Psoas muscle (tissue), 8 donors: ENCODE data around the gene MPLKIP. TPM values are rescaled to one million over a fixed set of nuclear protein-coding genes. Genes with fewer than 3 reads are reported as not detected.

Source experiments
- ATAC-seq, 4 donors: fragments of 200-7000 bp; cut with Tn5 transposase; one replicate each; pipeline ENCODE4 v1.9.1; 2020; ENCODE audit warnings: moderate library complexity in 3 of 4, mild to moderate bottlenecking in 2 of 4
- DNase-seq, 2 donors: peaks; one replicate each; pipeline ENCODE4 v3.0.0-alpha.2; 2020
- H3K27ac ChIP-seq: fragments of 200-600 bp; one replicate; pipeline ENCODE4 v1.8.0; 2022
- H3K27me3 ChIP-seq, 3 donors: fragments of 200-600 bp in 1 of 3; one replicate each; pipeline versions ENCODE4 v1.6.1 to v1.8.0; 2013 to 2022; ENCODE audit warnings: low read length in 2 of 3, mild to moderate bottlenecking in 2 of 3, moderate library complexity in 1 of 3; ENCODE audit not compliant: insufficient read depth in 3 of 3
- H3K36me3 ChIP-seq, 2 donors: fragments of 200-600 bp in 1 of 2; one replicate each; pipeline versions ENCODE4 v1.6.1 to v1.8.0; 2013 to 2022; ENCODE audit warnings: low read depth in 1 of 2, mild to moderate bottlenecking in 1 of 2, moderate library complexity in 1 of 2; ENCODE audit not compliant: insufficient read depth in 1 of 2
- H3K4me1 ChIP-seq: fragments of 200-600 bp; one replicate; pipeline ENCODE4 v1.8.0; 2022
- H3K4me3 ChIP-seq: fragments of 200-600 bp; one replicate; pipeline ENCODE4 v1.8.0; 2022; ENCODE audit warnings: mild to moderate bottlenecking
- H3K9me3 ChIP-seq: fragments of 200-600 bp; one replicate; pipeline ENCODE4 v1.8.0; 2022
- CTCF ChIP-seq: fragments of 200-600 bp; IDR thresholded peaks from one replicate; pipeline ENCODE4 v1.8.0; 2022; ENCODE audit warnings: antibody characterized with exemption
- whole genome bisulfite sequencing, 3 donors: extraction: QIAGEN DNeasy Blood & Tissue Kit; methylation state at CpG; one replicate each; pipeline versions ENCODE4 v1.1.6 to v1.1.7; 2013; 5-methylcytosine and 5-hydroxymethylcytosine counted together
- intact Hi-C, 2 donors: fragments of 100-400 bp; cut with DNase I; formaldehyde crosslinking; loops; one replicate each; pipeline versions ENCODE4 v1.11.0 to v1.14.2; 2022
- polyA plus RNA-seq, 3 donors: library from polyadenylated mRNA; stranded (reverse); fragments of 200-250 nt; gene quantifications; one replicate each; pipeline ENCODE4 v1.2.3, GENCODE V29; 2013
- total RNA-seq, 4 donors: library from RNA; stranded (reverse); fragmentation: NEBNext Ultra II Directional in 2 of 4; extraction: Animal tissue kit (Norgen Biotek cat#: 25700) in 2 of 4; gene quantifications; one replicate each; pipeline versions ENCODE4 v1.2.1 to v1.2.4, GENCODE V29; 2021 to 2023
- donor health status: healthy with polysubstance abuse.
- donor health status: DM: no; HTN: no; CAD: no; lungs with moderate emphysema.
- donor health status: Bipolar disorder and iron deficiency.
- donor health status: healthy.
- donor health status: DM: yes; HTN: yes; CAD: no.
- donor health status: DM: no; HTN: no; CAD: no.
- donor health status: DM: no; HTN: no; CAD: no.
- donor health status: DM: yes; HTN: yes; CAD: no.

MPLKIP gene
- total and polyA plus RNA-seq, 7 donors, result 17.3 to 34.7 (median 19.0) TPM

GRCh38 chr7:40105879-40106473 lies 28.4 kb downstream of the MPLKIP start:
- 40 to 80% (median 60%) methylated on average over 4 of the region's 4 CpGs for WGBS, 3 donors
- Histone ChIP-seq H3K4me1 (no peaks in the 10 kb centered on the region), H3K27ac (no peak overlapping the region), H3K9me3 (no peaks in the 10 kb centered on the region), H3K4me3 (no peak overlapping the region), H3K27me3 (no peaks in the 10 kb centered on the region), H3K36me3 (peaks cover 0 to 6% of the 10 kb centered on the region in 2 donors)
- DNase-seq, result no peak
- ATAC-seq, result no peak
- intact Hi-C loops, result no loop called here
- TF ChIP-seq CTCF, result no peak

GRCh38 chr7:40102897-40103296 lies 31.5 kb downstream of the MPLKIP start:
- Histone ChIP-seq H3K4me1 (peaks cover 11% of the 10 kb centered on the region), H3K27ac (no peak overlapping the region), H3K4me3 (no peak overlapping the region), H3K27me3 (no peaks in the 10 kb centered on the region), H3K9me3 (no peaks in the 10 kb centered on the region), H3K36me3 (peaks cover 0 to 6% of the 10 kb centered on the region in 2 donors)
- WGBS, 3 donors, result 93 to 99% (median 94%) methylated on average over 2 of the region's 2 CpGs
- TF ChIP-seq CTCF, result no peak
- DNase-seq (no peak), ATAC-seq (no peak)
- intact Hi-C loops, result no loop called here

DNA sequence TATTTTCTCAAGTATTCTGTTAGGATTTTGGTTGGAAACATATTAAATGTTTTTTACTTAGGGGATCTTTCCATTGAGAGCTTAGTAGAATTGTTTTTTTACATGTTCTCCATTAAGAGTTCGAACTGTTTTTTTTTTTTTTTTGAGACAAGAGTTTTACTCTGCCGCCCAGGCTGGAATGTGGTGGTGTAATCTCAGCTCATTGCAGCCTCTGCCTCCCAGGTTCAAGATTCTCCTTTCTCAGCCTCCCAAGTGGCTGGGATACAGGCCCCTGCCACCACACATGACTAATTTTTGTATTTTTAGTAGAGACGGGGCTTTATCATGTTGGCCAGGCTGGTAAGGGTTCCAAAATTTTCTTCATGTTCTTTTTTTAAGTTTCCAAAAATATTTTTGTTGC lies 33.2 kb downstream of the MPLKIP start:
- intact Hi-C loops, result no loop called here
- H3K36me3 ChIP-seq, result peaks cover 0 to 8% of the 10 kb centered on the region in 2 donors

GRCh38 chr7:40099837-40100236 lies 34.6 kb downstream of the MPLKIP start:
- ATAC-seq (no peak), DNase-seq (no peak)
- no peak for TF ChIP-seq CTCF
- peaks cover 19% of the 10 kb centered on the region for H3K4me1 ChIP-seq
- no peak overlapping the region for H3K4me3 ChIP-seq
- intact Hi-C loops, result loop anchor here in 1 of 2 donors (5.0 kb wide), 1 partner anchor 32 kb away; the partner anchor contains the start of gene MPLKIP
- peaks cover 0 to 15% of the 10 kb centered on the region in 2 donors for H3K36me3 ChIP-seq
- 78 to 87% (median 86%) methylated on average over 4 of the region's 4 CpGs for WGBS, 3 donors
- no peaks in the 10 kb centered on the region for H3K9me3 ChIP-seq
- no peak overlapping the region for H3K27ac ChIP-seq
- H3K27me3 ChIP-seq, result no peaks in the 10 kb centered on the region

More for the DNA sequence above, 33.2 kb downstream of the MPLKIP start:
- ATAC-seq (no peak), DNase-seq (no peak)
- H3K27me3 ChIP-seq, result no peaks in the 10 kb centered on the region
- no peak overlapping the region for H3K27ac ChIP-seq
- WGBS, 3 donors, result 72 to 82% (median 80%) methylated on average over 3 of the region's 3 CpGs
- no peak for TF ChIP-seq CTCF
- H3K9me3 ChIP-seq, result no peaks in the 10 kb centered on the region
- peaks cover 19% of the 10 kb centered on the region for H3K4me1 ChIP-seq
- H3K4me3 ChIP-seq, result no peak overlapping the region

DNA sequence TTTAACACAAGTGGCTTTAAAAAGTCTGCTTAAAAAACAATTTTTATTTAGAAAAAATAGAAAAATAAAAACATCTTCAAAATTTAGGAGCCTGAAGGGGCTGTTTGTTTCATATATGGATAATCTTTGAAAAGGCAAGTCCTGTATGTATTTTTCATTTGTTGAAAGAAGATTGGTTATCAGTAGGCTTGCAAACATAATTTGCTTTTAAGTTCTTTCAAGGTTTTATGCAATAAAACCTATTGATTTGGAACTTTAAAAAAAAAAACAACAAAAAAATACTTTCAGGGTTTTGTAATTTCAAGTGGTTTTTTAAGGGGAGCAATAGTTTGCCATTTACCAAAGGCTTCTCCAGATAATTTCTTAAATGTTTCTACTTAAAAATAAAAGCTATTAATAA lies 35.6 kb downstream of the MPLKIP start:
- no peak for ATAC-seq
- intact Hi-C loops, result loop anchor here in 1 of 2 donors (5.0 kb wide), 1 partner anchor 33 kb away; the partner anchor contains the start of gene MPLKIP

More for the DNA sequence above, 35.6 kb downstream of the MPLKIP start:
- Histone ChIP-seq H3K36me3 (peaks cover 9 to 25% of the 10 kb centered on the region in 2 donors), H3K27ac (no peak overlapping the region), H3K9me3 (no peaks in the 10 kb centered on the region), H3K4me3 (no peak overlapping the region), H3K4me1 (peaks cover 19% of the 10 kb centered on the region), H3K27me3 (no peaks in the 10 kb centered on the region)
- no peak for TF ChIP-seq CTCF
- DNase-seq, result no peak
